ENCODE data around the gene CACNA1F. TPM values are rescaled to one million over a fixed set of nuclear protein-coding genes. Genes with fewer than 3 reads are reported as not detected.

The CACNA1F gene
- total RNA-seq, 1 experiment from 2014 or later = not detected

GRCh38 chrX:49270249-49270921, 37.2 kb upstream of the CACNA1F start:
- no peak for ATAC-seq
- Histone ChIP-seq H3K4me1 (ENCODE audit: insufficient read depth, low read length) (peaks cover 30% of the 10 kb centered on the region), H3F3A (ENCODE audit: low read length, unreplicated experiment) (no peaks in the 10 kb centered on the region), H2AFZ (ENCODE audit: low read length) (peak overlapping the region; percentile 83), H4K20me1 (ENCODE audit: low read length) (no peaks in the 10 kb centered on the region), H3K4me3 (ENCODE audit: low read length) (peak overlapping the region; percentile 70), H3K9me3 (ENCODE audit: low read length) (no peaks in the 10 kb centered on the region), H3K27ac (ENCODE audit: low read length) (peak overlapping the region; percentile 84), H3K27me3 (ENCODE audit: low read length) (no peaks in the 10 kb centered on the region), H3K4me2 (ENCODE audit: low read length) (peak overlapping the region; percentile 95), H3K36me3 (ENCODE audit: low read depth, low read length) (no peaks in the 10 kb centered on the region), H3K79me2 (ENCODE audit: low read length) (peaks cover 35% of the 10 kb centered on the region), H3K9me2 (replicated peaks; ENCODE audit: low read length) (no peaks in the 10 kb centered on the region), H3K9ac (ENCODE audit: low read length) (peak overlapping the region; percentile 93)
- BruUV-seq (replicated peaks) = no TSS peak
- intact Hi-C loops (cut with micrococcal nuclease) = no loop called here
- no peak for DNase-seq
- POLR2A ChIA-PET (ENCODE audit: unreplicated experiment) = no interaction called here
- TF ChIP-seq EZH2phosphoT487 (IDR thresholded peaks at IDR 0.05; ENCODE audit: borderline replicate concordance, low read length) (no peak), EZH2 (IDR thresholded peaks at IDR 0.05; ENCODE audit: low read length, unreplicated experiment) (no peak), CTCF (conservative IDR thresholded peaks at IDR 0.05; ENCODE audit: low read depth, low read length) (no peak)
- CTCF ChIA-PET = no interaction called here

DNA sequence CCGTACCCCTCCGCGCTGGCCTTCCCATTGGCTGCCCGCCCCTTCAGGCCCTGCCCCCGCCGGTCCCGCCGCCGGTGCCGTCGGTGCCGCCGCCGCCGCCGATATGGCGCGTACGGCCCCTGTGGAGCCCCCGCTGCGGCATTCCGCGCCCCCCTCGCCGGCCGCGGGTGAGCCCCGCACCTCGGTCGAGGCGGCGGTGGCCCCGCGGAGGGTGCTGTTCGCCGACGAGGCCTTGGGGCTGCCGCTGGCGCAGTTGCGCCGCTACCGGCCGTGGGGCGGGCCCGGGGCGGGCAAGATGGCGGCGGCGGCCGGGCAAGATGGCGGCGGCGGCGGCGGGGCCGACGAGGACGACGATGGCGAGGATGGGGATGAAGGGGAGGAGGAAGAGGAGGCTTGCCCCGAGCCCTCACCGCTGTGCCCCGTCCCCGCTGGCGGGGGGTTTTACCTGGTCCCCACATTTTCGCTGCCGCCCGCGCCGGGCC, 36.7 kb upstream of the CACNA1F start, which contains the start of gene PPP1R3F:
PPP1R3F (plus strand) TSS at position 27 of the 482 bp plus-strand sequence; CDS start at position 104, 77 bp downstream.
- intact Hi-C loops (cut with micrococcal nuclease) = loop anchor here (1.0 kb wide), 1 partner anchor 79 kb away; no protein-coding TSS in a partner anchor
- Histone ChIP-seq H3K79me2 (ENCODE audit: low read length) (peaks cover 35% of the 10 kb centered on the region), H3K4me3 (ENCODE audit: low read length) (peak within 1 kb of the TSS; percentile 70), H3K4me2 (ENCODE audit: low read length) (peak within 1 kb of the TSS; percentile 95), H3K27ac (ENCODE audit: low read length) (peak within 1 kb of the TSS; percentile 84), H3K36me3 (ENCODE audit: low read depth, low read length) (no peaks in the 10 kb centered on the region), H3F3A (ENCODE audit: low read length, unreplicated experiment) (no peaks in the 10 kb centered on the region), H3K9me2 (replicated peaks; ENCODE audit: low read length) (no peaks in the 10 kb centered on the region), H3K9ac (ENCODE audit: low read length) (peak within 1 kb of the TSS; percentile 93), H3K4me1 (ENCODE audit: insufficient read depth, low read length) (peaks cover 30% of the 10 kb centered on the region), H2AFZ (ENCODE audit: low read length) (peak within 1 kb of the TSS; percentile 83), H4K20me1 (ENCODE audit: low read length) (no peaks in the 10 kb centered on the region), H3K9me3 (ENCODE audit: low read length) (no peaks in the 10 kb centered on the region), H3K27me3 (ENCODE audit: low read length) (no peaks in the 10 kb centered on the region)
- POLR2A ChIA-PET (ENCODE audit: unreplicated experiment) = interaction anchor here (1.1 kb wide), 1 partner anchor 79 kb away, joined by 11 read pairs; no protein-coding TSS in a partner anchor
- TF ChIP-seq EZH2 (IDR thresholded peaks at IDR 0.05; ENCODE audit: low read length, unreplicated experiment) (no peak), CTCF (conservative IDR thresholded peaks at IDR 0.05; ENCODE audit: low read depth, low read length) (no peak), EZH2phosphoT487 (IDR thresholded peaks at IDR 0.05; ENCODE audit: borderline replicate concordance, low read length) (no peak)
- CTCF ChIA-PET = no interaction called here
- BruUV-seq (replicated peaks) = no TSS peak
- no peak for DNase-seq
- peak; percentile 8 for ATAC-seq
